Stimulated activated CD8-positive, alpha-beta memory T cell treated with anti-CD3 and anti-CD28 coated beads, Interleukin-4, amount 100 ng/mL, for 24 hours (primary cell): ENCODE measurements around the gene PHF1.

Experiments used
- DNase-seq: peaks from one replicate; pipeline ENCODE4 v3.0.0-alpha.2; 2020; ENCODE audit warnings: low read depth

Gene PHF1

DNA sequence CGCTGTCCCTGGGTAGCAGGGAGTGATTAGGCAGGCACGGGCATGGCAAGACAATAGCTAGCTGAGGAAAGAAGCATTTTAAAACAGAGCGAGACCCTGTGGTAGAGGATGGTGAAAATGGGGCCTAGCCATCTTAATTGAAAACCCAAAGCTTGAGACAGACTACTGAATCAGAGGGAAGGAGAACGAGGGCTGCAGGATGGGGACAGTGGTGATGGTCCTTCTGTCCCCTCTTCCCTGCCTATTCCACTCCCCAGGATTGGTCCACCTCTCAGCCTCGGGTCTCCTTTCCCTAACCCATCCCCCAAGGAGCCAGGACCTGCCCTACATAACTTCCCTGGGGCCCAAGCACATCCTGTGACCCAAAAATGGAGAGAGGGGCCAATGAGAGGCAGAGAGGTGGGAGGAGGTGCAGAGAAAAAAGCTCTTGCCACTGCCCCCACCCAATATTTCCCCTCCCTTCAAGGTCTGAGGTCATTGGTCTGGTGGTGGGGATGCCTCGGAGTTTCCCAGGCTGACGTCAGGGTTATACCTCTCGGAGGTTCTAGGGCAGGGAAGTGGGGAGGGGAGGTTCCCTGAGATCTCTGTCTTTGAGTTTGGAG lies 8.0 kb downstream of the PHF1 start:
- no peak for DNase-seq

DNA sequence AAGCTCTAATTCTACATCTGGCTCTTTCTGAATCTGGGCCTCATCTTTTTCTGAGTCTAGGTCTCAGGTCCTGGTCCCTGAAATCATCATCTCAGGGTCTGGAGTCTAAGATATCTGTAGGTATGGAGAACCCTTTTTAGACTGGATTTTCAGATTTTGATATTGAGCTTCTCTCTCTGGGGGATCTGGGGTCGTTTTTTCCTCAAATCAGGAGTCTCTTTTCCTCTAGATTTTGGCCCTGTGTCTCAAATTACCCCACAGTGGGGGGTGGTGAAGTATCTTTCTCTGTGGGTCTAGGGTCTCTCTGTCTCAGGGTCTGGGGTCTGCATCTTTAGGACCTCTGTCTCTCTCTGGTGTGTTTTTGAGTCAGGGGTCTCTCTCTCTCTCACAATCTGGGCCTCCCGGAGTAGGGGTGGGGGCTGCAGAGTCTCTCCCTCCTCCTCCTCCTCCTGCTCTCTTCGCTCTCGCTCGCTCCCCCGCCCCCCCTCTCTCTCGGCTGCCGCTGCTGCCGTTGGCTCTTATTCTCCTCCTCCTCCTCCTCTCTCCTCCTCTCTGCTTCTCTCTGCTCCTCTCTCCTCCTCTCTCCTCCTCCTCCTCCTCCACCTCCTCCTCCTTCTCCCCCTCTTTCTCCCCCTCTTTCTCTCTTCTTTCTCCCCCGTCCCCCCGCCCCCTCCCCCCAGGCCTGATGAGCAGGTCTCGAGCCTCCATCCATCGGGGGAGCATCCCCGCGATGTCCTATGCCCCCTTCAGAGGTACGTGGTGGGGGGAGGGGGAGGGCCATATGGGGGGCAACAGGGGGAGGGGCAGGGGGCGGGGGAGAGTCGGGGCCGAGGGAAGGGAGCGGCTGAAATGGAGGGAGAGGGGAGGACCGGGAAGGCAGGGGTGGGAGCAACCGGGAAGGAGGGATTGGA lies 9.0 kb downstream of the PHF1 start, which contains the start of gene SYNGAP1:
Gene SYNGAP1 (plus strand): TSS at position 486 of the 911 bp plus-strand sequence. CDS start 200 bp downstream, at position 686.
- no peak for DNase-seq

- DNase-seq, result no peak
These were observed 9.9 kb downstream of the PHF1 start for GRCh38 chr6:33420491-33421343.

DNA sequence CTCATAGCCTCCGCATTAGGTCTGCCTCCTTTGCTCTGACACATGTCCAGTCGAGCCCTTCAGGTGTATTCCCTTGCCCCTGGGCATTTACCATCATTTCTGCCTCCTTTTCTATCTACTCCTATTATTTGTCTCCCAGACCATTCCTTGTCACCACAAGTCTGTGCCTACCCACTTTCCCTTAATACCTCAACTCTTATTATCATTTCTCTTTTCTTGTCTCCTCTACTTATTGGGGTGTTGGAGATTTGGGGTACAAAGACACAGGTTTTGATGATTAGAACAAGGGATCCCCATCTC lies 10.5 kb downstream of the PHF1 start:
- DNase-seq, result no peak

DNA sequence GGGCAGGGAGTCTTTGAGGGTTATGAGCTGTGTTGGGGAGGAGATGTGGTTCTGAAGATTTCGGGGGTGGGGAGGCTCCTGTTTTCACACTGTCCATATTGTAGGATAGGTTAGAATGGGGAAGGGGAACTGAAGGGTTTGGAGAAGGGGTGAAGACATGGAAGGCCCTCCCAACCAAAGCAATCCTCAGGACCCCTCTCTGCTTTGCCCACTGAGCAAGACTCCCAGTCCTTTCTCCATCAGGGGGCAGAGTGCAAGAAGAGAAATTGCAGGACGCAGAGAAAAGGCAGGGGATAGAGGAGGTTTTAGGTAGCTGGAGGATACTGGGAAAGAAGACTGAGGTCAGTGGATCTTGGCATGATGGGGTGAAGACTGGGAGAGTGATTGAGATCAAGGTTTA lies 13.0 kb downstream of the PHF1 start:
- no peak for DNase-seq

- no peak for DNase-seq
These were observed 14.2 kb downstream of the PHF1 start for GRCh38 chr6:33424855-33425667.

DNA sequence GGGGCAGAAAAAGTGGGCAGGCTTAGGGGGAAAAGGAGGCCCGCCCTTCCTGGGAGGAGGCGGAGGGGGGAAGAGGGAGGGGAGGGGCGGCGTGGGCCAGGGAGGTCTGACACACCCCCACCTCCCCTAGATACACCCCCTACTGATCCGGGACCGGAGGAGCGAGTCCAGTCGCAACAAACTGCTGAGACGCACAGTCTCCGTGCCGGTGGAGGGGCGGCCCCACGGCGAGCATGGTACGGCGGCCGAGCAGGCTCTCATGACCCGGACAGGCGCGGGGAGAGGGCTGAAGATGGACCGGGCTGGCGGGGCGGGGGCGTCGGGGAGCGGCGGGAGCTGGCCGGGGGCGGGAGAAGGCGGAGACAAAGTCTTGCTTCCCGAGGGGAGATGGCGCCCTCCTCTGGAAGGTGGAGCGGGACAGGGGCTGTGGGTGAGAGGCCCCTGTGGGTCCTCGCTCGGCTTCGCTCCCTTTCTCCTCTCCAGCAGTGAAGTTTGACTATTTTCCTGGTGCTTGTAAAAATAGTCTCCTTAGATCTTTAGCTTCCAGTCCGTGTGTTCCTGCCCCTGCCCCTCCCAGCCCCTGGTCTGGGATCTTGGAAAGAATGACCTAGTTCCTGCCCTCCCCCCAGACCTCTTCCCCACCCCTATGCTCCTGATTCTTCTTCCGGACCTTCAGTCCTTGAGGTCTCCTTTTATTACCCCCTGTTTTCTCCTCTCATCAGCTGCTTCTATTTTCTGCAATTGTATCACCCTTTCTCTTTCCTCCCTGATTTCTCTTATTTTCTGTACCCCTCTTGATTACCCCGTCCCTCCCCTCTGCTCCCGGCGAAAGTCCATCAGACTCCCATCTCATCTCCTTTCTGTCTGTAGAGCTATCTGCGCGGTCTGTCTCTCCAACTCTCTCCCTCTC lies 15.1 kb downstream of the PHF1 start:
- peak; percentile 65 for DNase-seq

DNA sequence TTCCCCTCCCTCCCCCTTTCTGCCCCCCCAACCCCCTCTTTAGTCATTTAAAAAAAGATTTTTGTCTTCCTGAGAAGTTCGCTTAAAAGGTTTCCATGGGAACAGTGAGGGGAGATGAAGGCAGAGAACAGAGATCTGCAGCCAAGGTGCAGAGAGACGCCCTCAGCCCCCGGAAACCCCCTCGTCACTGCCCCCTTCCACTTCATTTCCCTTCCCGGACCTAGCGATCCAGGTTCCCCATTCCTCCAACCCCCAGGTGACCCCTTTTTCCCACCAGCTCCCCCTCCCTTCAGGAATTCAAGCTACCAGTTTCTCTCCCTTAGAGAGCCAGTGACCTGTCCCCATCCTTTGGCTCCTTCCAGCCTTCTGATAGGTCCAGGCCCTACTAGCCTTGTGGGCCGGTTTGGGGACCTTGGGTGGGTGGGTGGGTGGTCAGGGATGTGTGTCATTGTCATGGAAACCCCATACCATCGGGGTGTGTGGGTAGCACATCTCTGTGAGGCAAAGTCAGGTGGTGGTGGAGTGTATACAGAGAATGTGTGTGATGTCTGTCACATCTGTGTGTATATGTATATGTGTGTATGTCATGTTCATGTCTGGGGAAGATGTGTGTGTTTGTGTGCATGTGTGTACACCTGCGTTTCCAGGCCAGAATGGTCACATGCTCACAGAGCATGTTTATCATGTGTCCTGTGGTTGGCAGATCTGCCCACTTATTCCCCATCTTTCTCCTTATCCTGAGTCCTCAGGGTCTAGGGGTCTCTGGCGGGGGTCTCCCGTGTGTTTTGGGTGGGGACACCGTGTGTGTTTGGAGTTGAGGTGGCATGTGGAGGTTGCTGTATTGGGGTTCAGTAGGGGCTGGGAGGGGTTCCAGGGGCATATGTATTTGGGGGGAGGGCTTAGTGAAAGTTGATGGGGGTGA lies 16.0 kb downstream of the PHF1 start:
- DNase-seq, result no peak

DNA sequence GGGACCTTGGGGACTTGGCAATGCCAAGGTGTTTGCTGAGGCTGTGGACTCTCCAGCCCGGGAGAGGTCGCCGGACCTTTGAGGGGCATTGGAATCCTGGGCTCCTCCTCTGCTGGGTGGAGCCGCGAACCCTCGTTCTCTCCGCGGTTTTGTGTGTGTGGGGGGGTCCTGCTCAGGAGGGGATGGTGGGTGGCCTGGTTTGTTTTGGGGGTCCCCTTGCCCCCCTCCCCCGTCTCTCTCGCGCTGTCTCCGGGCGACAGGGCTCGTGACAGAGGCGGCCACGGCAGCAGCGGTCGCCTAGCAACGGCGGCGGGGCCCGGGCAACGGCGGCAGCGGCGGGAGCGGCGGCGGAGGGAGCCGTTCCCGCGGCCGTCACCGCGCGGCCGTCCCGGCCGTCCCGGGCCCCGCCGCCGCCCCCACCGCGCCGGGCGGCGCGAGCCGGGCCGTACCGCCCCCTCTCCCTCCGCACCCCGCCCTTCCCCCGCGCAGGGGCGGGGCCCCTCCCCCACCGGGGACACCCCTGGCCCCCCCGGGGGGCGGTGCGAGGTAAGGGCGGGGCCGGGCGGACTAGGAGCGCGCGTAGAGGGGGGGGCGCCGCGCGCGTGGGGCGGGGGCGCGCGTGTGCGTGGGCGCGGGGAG lies 16.9 kb downstream of the PHF1 start:
- DNase-seq, result no peak

DNA sequence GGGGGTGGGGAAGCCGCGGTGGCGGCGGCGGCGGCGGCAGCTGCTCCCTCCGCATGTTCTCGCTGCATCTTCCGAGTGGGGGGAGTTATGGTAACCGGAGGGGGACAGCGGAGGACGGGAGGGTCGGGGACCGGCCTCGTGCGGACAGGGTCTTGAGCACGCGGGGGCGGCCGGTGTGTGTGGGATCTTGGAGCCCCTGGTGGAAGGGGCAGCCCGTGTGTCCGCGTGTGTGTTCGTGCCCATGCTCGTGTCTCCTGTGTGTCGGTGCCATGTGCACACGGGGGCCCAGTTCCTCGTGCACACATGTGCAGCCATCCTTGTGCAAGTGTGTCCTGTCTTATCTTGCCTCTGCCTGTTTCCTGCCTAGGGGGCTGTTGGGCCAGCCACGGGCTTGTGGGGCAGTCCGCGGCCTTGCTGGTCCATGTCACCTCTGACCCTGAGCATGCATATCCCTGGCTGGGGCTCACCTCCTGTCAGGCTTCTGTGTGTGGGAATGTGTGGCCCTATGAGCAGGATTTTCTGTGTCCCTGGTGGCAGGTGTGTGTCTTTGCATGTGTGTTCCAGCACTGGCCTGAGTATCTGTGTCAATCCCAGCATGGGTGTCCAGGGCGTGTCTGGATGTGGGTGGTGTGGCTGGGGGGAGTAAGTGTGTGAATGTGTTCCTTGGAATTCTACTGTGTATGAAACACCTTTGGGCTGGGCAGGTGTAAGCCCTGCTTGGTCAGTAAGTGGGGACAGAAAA lies 17.6 kb downstream of the PHF1 start:
- no peak for DNase-seq

- DNase-seq, result no peak
These were observed 18.3 kb downstream of the PHF1 start for GRCh38 chr6:33428966-33429749.

GRCh38 chr6:33429750-33430052 lies 18.9 kb downstream of the PHF1 start:
- DNase-seq, result no peak

- DNase-seq, result no peak
These were observed 19.5 kb downstream of the PHF1 start for GRCh38 chr6:33430334-33430733.

DNA sequence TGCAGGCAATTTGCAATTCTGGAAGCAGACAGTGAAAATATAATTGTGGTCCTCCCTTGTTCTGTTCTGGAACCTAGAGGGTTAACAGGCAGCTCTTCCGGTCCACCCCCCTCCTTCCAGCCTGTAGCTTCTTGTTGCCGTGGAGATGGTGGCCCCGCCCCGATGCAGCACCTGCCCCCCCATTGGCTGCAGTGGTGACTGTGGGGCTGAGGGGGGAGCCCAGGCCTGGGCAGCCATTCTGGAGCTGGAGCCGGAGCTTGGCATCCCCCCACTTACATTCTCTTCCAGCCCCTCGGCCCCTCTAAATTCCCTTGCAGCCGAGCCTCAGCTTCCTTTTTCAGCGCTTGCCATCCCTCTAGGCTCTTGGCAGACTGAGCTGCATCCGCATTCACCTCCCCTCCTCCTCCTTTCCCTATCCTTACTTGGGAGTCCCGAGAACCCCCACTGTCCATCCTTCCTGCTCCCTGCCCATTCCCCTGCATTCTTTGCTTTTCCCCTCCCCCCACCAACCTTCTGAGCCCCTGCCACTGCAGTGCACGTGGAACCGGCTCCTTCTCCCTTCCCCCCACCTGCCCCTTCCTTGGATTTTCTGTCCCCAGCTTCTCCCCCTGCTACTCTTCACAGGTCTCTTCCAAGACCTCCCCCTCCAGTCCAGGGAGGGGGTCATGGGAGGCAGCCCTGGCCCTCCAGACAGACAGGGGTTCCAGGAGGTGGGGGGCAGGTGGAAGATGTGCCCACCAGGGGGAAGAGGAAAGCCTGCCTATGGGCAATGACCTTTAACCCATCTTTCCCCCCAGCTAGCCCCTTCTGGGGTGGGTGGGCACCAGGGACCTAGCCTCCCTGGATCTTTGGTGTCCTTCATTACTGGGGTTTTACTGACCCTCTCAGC lies 20.4 kb downstream of the PHF1 start:
- peak; percentile 77 for DNase-seq

DNA sequence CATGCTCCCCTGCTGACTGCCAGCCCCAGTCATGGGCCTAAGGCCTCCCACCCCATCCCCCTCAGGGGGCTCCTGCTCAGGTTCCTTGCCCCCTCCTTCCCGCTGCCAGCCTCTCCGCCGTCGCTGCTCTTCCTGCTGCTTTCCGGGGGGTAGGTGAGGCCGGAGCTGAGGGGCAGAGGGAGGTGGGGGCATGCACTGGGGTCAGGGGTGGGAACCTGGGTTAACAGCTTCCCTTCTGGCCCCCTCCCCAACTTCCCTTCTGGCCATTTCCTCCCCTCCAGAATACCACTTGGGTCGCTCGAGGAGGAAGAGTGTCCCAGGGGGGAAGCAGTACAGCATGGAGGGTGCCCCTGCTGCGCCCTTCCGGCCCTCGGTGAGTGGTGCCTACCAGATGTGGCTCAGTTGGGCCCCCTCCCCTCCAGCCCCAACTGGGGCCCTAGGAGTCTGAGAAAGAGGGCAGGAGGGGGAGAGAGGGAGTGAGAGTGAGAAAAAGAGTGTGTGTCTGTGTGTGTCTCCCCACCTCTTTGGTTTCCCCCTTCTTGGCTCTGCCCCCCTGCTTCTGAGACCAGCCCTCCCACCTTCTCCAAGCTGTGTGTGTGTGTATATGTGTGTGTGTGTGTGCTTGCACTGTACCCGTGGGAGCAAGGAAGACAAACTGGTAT lies 21.2 kb downstream of the PHF1 start:
- DNase-seq, result no peak

- no peak for DNase-seq
These were observed 21.7 kb downstream of the PHF1 start for GRCh38 chr6:33432546-33432945.
